ENCODE measurements around the gene SMAP1.
"Not testable (repeated sequence)": the region's sequence is repeated elsewhere in the genome, so short reads cannot be mapped to it uniquely, and the experiment has no call there.

SMAP1 gene

GRCh38 chr6:70742462-70742861 is 74.8 kb downstream of the SMAP1 start:
- not testable (repeated sequence) for DNase-seq

GRCh38 chr6:70753870-70754380 is 86.2 kb downstream of the SMAP1 start:
- DNase-seq, result no peak

GRCh38 chr6:70758883-70759282 is 91.2 kb downstream of the SMAP1 start:
- DNase-seq, result no peak

- no peak for DNase-seq
Measured at GRCh38 chr6:70763754-70764510, 96.2 kb downstream of the SMAP1 start.

GRCh38 chr6:70764706-70765105 is 97.0 kb downstream of the SMAP1 start:
- DNase-seq, result no peak

- not testable (repeated sequence) for DNase-seq
Measured at GRCh38 chr6:70771351-70771750, 103.7 kb downstream of the SMAP1 start.

GRCh38 chr6:70779934-70780333 is 112.3 kb downstream of the SMAP1 start:
- no peak for DNase-seq

- DNase-seq, result no peak
Measured at GRCh38 chr6:70790483-70791224, 123.0 kb downstream of the SMAP1 start.

- no peak for DNase-seq
Measured at GRCh38 chr6:70797625-70798024, 129.9 kb downstream of the SMAP1 start.

GRCh38 chr6:70806086-70806485 is 138.4 kb downstream of the SMAP1 start:
- DNase-seq, result no peak

GRCh38 chr6:70811788-70812187 is 144.1 kb downstream of the SMAP1 start:
- no peak for DNase-seq

- DNase-seq, result no peak
Measured at GRCh38 chr6:70813885-70814284, 146.2 kb downstream of the SMAP1 start.

GRCh38 chr6:70819646-70820045 is 152.0 kb downstream of the SMAP1 start:
- DNase-seq, result no peak

GRCh38 chr6:70820778-70821177 is 153.1 kb downstream of the SMAP1 start:
- DNase-seq, result no peak

GRCh38 chr6:70821751-70822150 is 154.1 kb downstream of the SMAP1 start:
- DNase-seq, result no peak

GRCh38 chr6:70823651-70824050 is 156.0 kb downstream of the SMAP1 start:
- no peak for DNase-seq

- no peak for DNase-seq
Measured at GRCh38 chr6:70831427-70831826, 163.7 kb downstream of the SMAP1 start.

GRCh38 chr6:70834520-70834919 is 166.8 kb downstream of the SMAP1 start:
- no peak for DNase-seq

- no peak for DNase-seq
Measured at GRCh38 chr6:70838907-70839285, 171.2 kb downstream of the SMAP1 start.

GRCh38 chr6:70839286-70840266 is 171.9 kb downstream of the SMAP1 start:
- DNase-seq, result peak; percentile 23 to 35

- DNase-seq, result no peak
Measured at GRCh38 chr6:70841112-70841511, 173.4 kb downstream of the SMAP1 start.

GRCh38 chr6:70842541-70842940 is 174.9 kb downstream of the SMAP1 start:
- DNase-seq, result peak in 1 of 2 experiments; percentile 4

All from Kasumi-1 (cell line).